SH-SY5Y (cell line): ENCODE data around the gene MCUR1.

Source experiments
- GATA2 ChIP-seq: IDR thresholded peaks from 2 replicates; pipeline ENCODE4 v1.6.1; 2011; ENCODE audit warnings: mild to moderate bottlenecking, low read depth, low read length
- GATA3 ChIP-seq: IDR thresholded peaks from 2 replicates; pipeline ENCODE4 v1.6.1; 2011; ENCODE audit warnings: low read depth, mild to moderate bottlenecking, low read length, moderate library complexity

The MCUR1 gene

DNA sequence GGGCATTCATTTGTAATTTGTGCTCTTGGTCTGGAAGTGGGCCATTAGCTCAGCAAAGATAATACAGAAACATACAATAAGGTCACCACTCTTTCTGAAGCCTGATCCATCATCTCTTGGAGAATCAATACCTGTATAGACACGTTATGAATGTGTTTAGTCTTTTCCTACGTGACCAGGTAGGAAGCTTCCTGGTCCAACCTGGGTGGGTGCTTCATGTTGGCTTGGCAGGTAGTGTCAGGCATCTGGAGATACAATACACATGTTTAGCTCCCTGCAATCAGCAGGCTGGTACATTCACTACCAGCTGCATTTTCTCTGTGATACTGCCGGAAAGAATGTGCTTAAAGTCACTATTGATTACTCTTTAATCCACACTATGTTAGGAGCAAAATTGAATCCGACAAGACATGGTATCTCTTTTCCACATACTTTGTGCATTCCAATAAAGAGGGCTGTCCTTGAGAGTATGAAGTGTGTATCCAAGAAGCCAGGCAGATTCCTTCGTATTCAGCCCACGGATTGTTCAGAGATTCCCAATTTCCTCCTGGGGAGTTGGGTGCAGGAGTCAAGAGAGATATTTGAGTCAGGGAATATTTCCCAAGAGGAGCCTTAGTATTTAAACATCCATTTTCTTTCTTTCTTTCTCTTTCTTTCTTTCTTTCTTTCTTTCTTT is 52.9 kb downstream of the MCUR1 start:
- TF ChIP-seq GATA2: no peak
- TF ChIP-seq GATA3: no peak

DNA sequence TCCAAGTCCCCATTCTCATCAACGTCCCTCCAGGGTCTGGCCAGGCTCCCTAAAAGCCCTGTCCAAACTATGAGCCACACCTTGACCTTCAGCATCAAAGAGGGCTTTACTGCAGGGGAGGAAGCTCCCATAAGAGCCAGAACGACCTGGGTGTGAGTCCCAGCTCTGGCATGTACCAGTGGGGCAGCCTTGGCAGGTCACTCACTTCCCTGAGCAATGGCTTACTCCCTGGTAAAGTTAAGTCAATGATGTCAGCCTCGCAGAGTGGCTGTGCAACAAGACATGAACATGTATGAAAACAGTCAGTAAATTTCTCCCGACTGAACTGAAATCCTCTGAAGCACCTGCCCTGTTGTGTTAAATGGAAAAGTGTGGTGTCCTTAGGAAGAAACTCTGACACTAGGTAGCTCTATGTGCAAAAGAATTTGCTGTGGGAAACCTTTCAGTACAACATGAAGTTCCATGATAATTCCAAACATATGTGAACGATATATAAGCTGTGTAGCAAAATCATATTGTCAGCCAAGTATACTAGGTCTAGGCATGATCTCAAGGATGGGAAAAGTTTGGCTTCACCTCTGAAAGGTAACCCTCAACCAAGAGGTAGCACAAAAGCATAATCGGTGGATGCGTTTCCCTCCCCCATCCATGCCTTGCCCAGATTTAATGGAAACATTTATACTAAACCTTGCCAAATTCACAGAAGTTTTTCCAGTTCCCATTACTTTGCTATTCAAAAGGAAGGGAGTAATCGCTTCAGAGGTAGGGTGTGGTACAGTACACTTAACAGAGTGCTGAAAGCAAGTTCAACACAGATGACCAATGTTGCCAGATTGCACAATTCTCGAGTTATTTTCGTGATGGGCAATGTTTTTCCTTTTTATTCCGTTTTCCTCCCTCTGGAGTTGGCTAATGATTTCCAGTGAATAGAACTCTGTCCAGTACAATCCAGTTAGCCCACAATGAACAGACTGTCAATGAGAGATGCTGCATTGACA is 53.8 kb downstream of the MCUR1 start:
- TF ChIP-seq GATA2 (no peak), GATA3 (no peak)

DNA sequence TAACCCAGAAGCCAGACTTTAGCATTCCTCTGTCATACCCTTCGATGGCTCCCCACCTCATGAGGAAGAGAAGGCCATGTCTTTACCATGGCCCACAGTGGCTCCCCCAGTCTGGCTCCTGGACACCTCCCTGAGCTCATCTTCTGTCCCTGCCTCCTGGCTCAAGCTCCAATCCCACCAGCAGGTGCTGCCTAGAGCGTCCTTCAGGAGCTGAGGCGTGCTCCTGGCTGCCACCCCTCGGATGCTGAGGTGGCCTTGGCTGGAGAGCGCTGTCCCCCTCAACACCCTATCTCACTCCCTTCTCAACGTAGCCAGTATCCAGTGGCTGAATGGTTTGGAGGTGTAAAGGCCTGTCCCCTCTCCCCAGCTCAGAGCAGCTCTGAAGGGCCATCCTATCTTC is 55.3 kb downstream of the MCUR1 start:
- TF ChIP-seq GATA3: no peak
- no peak for TF ChIP-seq GATA2

- TF ChIP-seq GATA3: no peak
- TF ChIP-seq GATA2: no peak
Observed at GRCh38 chr6:13754644-13755043, 59.7 kb downstream of the MCUR1 start.

- TF ChIP-seq GATA2 (no peak), GATA3 (no peak)
Observed at GRCh38 chr6:13743736-13744127, 70.6 kb downstream of the MCUR1 start.

GRCh38 chr6:13742961-13743735 is 71.2 kb downstream of the MCUR1 start:
- TF ChIP-seq GATA2 (no peak), GATA3 (no peak)

DNA sequence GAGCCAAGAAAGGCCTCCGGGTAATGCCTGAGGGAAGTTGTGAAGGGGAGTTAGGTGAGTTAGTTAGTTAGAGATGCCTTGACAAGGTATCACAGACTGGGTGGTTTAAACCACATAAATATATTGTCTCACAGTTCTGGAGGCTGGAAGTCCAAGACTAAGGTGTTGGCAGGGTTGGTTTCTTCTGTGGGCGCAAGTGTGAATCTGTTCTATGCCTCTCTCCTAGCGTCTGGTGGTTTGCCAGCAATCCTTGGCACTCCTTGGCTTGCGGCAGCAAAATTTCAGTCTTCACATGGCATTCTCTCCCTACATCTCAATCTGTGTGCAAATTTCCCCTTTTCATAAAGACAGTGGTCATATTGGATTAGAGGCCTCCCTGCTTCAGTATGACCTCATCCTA is 73.0 kb downstream of the MCUR1 start:
- TF ChIP-seq GATA2: no peak
- no peak for TF ChIP-seq GATA3
